Stimulated activated CD8-positive, alpha-beta memory T cell treated with anti-CD3 and anti-CD28 coated beads, Interleukin-7, amount 100 ng/mL, for 48 hours (primary cell): Measurements from ENCODE around the gene PTTG1IP.

Source experiments
- DNase-seq, 2 donors: peaks; one replicate each; pipeline ENCODE4 v3.0.0-alpha.2; 2020; ENCODE audit warnings: low read depth in 1 of 2; ENCODE audit errors: extremely low read depth in 1 of 2

The PTTG1IP gene

GRCh38 chr21:44869781-44870747 is 3.4 kb downstream of the PTTG1IP start:
- no peak for DNase-seq

GRCh38 chr21:44868707-44869106 is 4.8 kb downstream of the PTTG1IP start:
- DNase-seq, result no peak

GRCh38 chr21:44867999-44868700 is 5.3 kb downstream of the PTTG1IP start:
- no peak for DNase-seq

GRCh38 chr21:44867464-44867863 is 6.0 kb downstream of the PTTG1IP start:
- DNase-seq, result no peak

- DNase-seq, result no peak
These were observed 6.7 kb downstream of the PTTG1IP start for GRCh38 chr21:44866780-44867179.

GRCh38 chr21:44865561-44866280 is 7.8 kb downstream of the PTTG1IP start:
- DNase-seq, result no peak

- no peak for DNase-seq
These were observed 10.4 kb downstream of the PTTG1IP start for GRCh38 chr21:44862869-44863685.

GRCh38 chr21:44858791-44859190 is 14.7 kb downstream of the PTTG1IP start:
- no peak for DNase-seq

GRCh38 chr21:44858291-44858690 is 15.2 kb downstream of the PTTG1IP start:
- DNase-seq, result no peak

GRCh38 chr21:44857127-44857892 is 16.2 kb downstream of the PTTG1IP start:
- no peak for DNase-seq

- no peak for DNase-seq
These were observed 17.4 kb downstream of the PTTG1IP start for GRCh38 chr21:44856131-44856530.

GRCh38 chr21:44855572-44855971 is 17.9 kb downstream of the PTTG1IP start:
- no peak for DNase-seq

- no peak for DNase-seq
These were observed 18.6 kb downstream of the PTTG1IP start for GRCh38 chr21:44854664-44855446.

GRCh38 chr21:44854391-44854663 is 19.2 kb downstream of the PTTG1IP start:
- DNase-seq, result no peak

GRCh38 chr21:44853601-44854390 is 19.7 kb downstream of the PTTG1IP start:
- no peak for DNase-seq

GRCh38 chr21:44850905-44851657 is 22.4 kb downstream of the PTTG1IP start:
- no peak for DNase-seq

- no peak for DNase-seq
These were observed 23.2 kb downstream of the PTTG1IP start for GRCh38 chr21:44850208-44850800.
